GM23338 (cell line): Measurements from ENCODE around the gene IKBKG. TPM values are rescaled to one million over a fixed set of nuclear protein-coding genes. Genes with fewer than 3 reads are reported as not detected.
A peak's percentile ranks its signal among the peaks of the same experiment; 100 is the strongest.
"Not testable (repeated sequence)": the region's sequence is repeated elsewhere in the genome, so short reads cannot be mapped to it uniquely, and the experiment has no call there.

Source experiments
- ATAC-seq: fragments of 200-7000 bp; cut with Tn5 transposase; 3 replicates; pipeline ENCODE4 v1.9.1; 2020
- DNase-seq: peaks from one replicate; pipeline ENCODE4 v3.0.0-alpha.2; 2015; ENCODE audit warnings: low spot score
- H2AFZ ChIP-seq: fragments of 200-600 bp; sonication (generic); 2 replicates; pipeline ENCODE4 v1.8.0; 2016; ENCODE audit warnings: antibody characterized with exemption, mild to moderate bottlenecking, moderate library complexity
- H3F3A ChIP-seq: fragments of 200-600 bp; sonication (generic); replicated peaks from 2 replicates; pipeline ENCODE4 v1.8.0; 2017; ENCODE audit warnings: antibody characterized with exemption, mixed run types, low read depth
- H3K27ac ChIP-seq: fragments of 200-600 bp; sonication (generic); 2 replicates; pipeline ENCODE4 v1.6.1; 2016; ENCODE audit warnings: low read depth
- H3K27me3 ChIP-seq: fragments of 200-600 bp; sonication (generic); 2 replicates; pipeline ENCODE4 v1.8.0; 2016; ENCODE audit warnings: mild to moderate bottlenecking, mixed run types, moderate library complexity; ENCODE audit not compliant: insufficient read depth
- H3K36me3 ChIP-seq: fragments of 200-600 bp; sonication (generic); 2 replicates; pipeline ENCODE4 v1.8.0; 2016; ENCODE audit warnings: mild to moderate bottlenecking; ENCODE audit not compliant: insufficient read depth
- H3K4me1 ChIP-seq: fragments of 200-600 bp; sonication (generic); 2 replicates; pipeline ENCODE4 v1.8.0; 2016; ENCODE audit warnings: mild to moderate bottlenecking, moderate library complexity; ENCODE audit not compliant: insufficient read depth
- H3K4me2 ChIP-seq: fragments of 200-600 bp; sonication (generic); 2 replicates; pipeline ENCODE4 v1.7.1; 2017; ENCODE audit warnings: mixed run types
- H3K4me3 ChIP-seq: fragments of 200-600 bp; sonication (generic); 2 replicates; pipeline ENCODE4 v1.6.1; 2016; ENCODE audit warnings: mixed run types
- H3K79me2 ChIP-seq: fragments of 200-600 bp; sonication (generic); replicated peaks from 2 replicates; pipeline ENCODE4 v1.8.0; 2017; ENCODE audit warnings: mild to moderate bottlenecking; ENCODE audit not compliant: insufficient read depth
- H3K9me2 ChIP-seq: fragments of 200-600 bp; sonication (generic); 2 replicates; pipeline ENCODE4 v1.8.0; 2017; ENCODE audit not compliant: insufficient read depth
- H4K20me1 ChIP-seq: fragments of 200-600 bp; sonication (generic); replicated peaks from 2 replicates; pipeline ENCODE4 v1.8.0; 2017; ENCODE audit warnings: mild to moderate bottlenecking; ENCODE audit not compliant: insufficient read depth
- H3K27ac Mint-ChIP-seq: 2 replicates; pipeline ENCODE4 v1.8.0; 2020; ENCODE audit warnings: inconsistent platforms, mild to moderate bottlenecking, moderate library complexity, mixed read lengths
- H3K27me3 Mint-ChIP-seq: 3 replicates; pipeline ENCODE4 v1.8.0; 2022; ENCODE audit warnings: low read depth, mild to moderate bottlenecking, moderate library complexity, mixed read lengths, inconsistent platforms; ENCODE audit not compliant: insufficient read depth, poor library complexity
- H3K36me3 Mint-ChIP-seq: 3 replicates; pipeline ENCODE4 v1.8.0; 2021; ENCODE audit warnings: low read depth, mild to moderate bottlenecking, inconsistent platforms, moderate library complexity, mixed read lengths
- H3K4me1 Mint-ChIP-seq: 3 replicates; pipeline ENCODE4 v1.8.0; 2020; ENCODE audit warnings: mild to moderate bottlenecking, inconsistent platforms, mixed read lengths
- H3K4me3 Mint-ChIP-seq: 3 replicates; pipeline ENCODE4 v1.8.0; 2021; ENCODE audit warnings: moderate library complexity, mild to moderate bottlenecking, inconsistent platforms, mixed read lengths
- H3K9me3 Mint-ChIP-seq: 3 replicates; pipeline ENCODE4 v1.8.0; 2020; ENCODE audit warnings: moderate library complexity, mild to moderate bottlenecking, inconsistent platforms, mixed read lengths
- CREB1 ChIP-seq: fragments of 250-450 bp; sonication (Bioruptor Pico); IDR thresholded peaks from 2 replicates; pipeline ENCODE4 v1.5.0; 2020; ENCODE audit warnings: low read depth, mild to moderate bottlenecking, moderate library complexity
- EZH2 ChIP-seq: fragments of 200-600 bp; sonication (generic); IDR thresholded peaks from one replicate; pipeline ENCODE4 v1.8.0; 2017; ENCODE audit warnings: antibody characterized with exemption, mild to moderate bottlenecking, low read depth; ENCODE audit not compliant: unreplicated experiment
- EZH2phosphoT487 ChIP-seq: fragments of 200-600 bp; sonication (generic); IDR thresholded peaks from one replicate; pipeline ENCODE4 v1.8.1; 2018; ENCODE audit warnings: antibody characterized with exemption; ENCODE audit not compliant: unreplicated experiment
- JUNB ChIP-seq: IDR thresholded peaks from one replicate; pipeline ENCODE4 v1.6.1; 2016; ENCODE audit warnings: antibody characterized with exemption; ENCODE audit not compliant: unreplicated experiment
- NANOG ChIP-seq: IDR thresholded peaks from 2 replicates; pipeline ENCODE4 v1.6.1; 2016; ENCODE audit warnings: antibody characterized with exemption, borderline replicate concordance
- POLR2AphosphoS5 ChIP-seq: IDR thresholded peaks from 2 replicates; pipeline ENCODE4 v1.6.1; 2016; ENCODE audit warnings: antibody characterized with exemption, low read depth
- ZNF114 ChIP-seq: fragments of 250-450 bp; sonication (Bioruptor Pico); IDR thresholded peaks from 2 replicates; pipeline ENCODE4 v1.5.0; 2020; ENCODE audit warnings: mild to moderate bottlenecking, moderate library complexity
- polyA plus RNA-seq: library from polyadenylated mRNA; unstranded; fragments of >200 nt; fragmentation: Nextera tagmentation; extraction: Ambion mirVana; gene quantifications from 2 replicates; pipeline ENCODE4 v1.2.1, GENCODE V29; 2016
- total RNA-seq: library from RNA; depleted of rRNA; stranded (reverse); fragments of >200 nt; shearing (Covaris generic); gene quantifications from 2 replicates; pipeline ENCODE4 v1.2.3, GENCODE V29; 2014
- TF ChIP-seq, protein P1 (sequence below): IDR thresholded peaks from one replicate; pipeline ENCODE4 v1.6.1; 2018; ENCODE audit warnings: antibody characterized with exemption; ENCODE audit not compliant: unreplicated experiment
- TF ChIP-seq, protein P2 (sequence below), 2 experiments: fragments of 200-600 bp in 1 of 2; sonication (generic) in 1 of 2; conservative IDR thresholded peaks; 2 replicates each; pipeline versions ENCODE4 v1.5.1 to v1.6.1; 2016 to 2017; ENCODE audit warnings: antibody characterized with exemption in 2 of 2, low read depth in 2 of 2, mild to moderate bottlenecking in 2 of 2, moderate library complexity in 1 of 2

IKBKG gene
- total and polyA plus RNA-seq, 2 experiments from 2014 or later = 11.5 to 14.9 TPM

GRCh38 chrX:154539077-154539476 lies 8.3 kb upstream of the IKBKG start:
- Histone ChIP-seq H3K4me1 (no peaks in the 10 kb centered on the region), H3K27me3 (no peaks in the 10 kb centered on the region), H3F3A (no peaks in the 10 kb centered on the region), H3K36me3 (no peaks in the 10 kb centered on the region), H3K4me3 (no peak overlapping the region), H3K4me2 (no peak overlapping the region), H3K27ac (no peak overlapping the region), H4K20me1 (no peaks in the 10 kb centered on the region), H2AFZ (no peak overlapping the region), H3K79me2 (no peaks in the 10 kb centered on the region), H3K9me2 (no peaks in the 10 kb centered on the region)
- TF ChIP-seq ZNF114 (CRISPR knock-in tag) (no peak), POLR2AphosphoS5 (no peak), NANOG (no peak), EZH2phosphoT487 (no peak), CREB1 (CRISPR knock-in tag) (no peak), JUNB (no peak), EZH2 (no peak)
- TF ChIP-seq, protein P1, sequence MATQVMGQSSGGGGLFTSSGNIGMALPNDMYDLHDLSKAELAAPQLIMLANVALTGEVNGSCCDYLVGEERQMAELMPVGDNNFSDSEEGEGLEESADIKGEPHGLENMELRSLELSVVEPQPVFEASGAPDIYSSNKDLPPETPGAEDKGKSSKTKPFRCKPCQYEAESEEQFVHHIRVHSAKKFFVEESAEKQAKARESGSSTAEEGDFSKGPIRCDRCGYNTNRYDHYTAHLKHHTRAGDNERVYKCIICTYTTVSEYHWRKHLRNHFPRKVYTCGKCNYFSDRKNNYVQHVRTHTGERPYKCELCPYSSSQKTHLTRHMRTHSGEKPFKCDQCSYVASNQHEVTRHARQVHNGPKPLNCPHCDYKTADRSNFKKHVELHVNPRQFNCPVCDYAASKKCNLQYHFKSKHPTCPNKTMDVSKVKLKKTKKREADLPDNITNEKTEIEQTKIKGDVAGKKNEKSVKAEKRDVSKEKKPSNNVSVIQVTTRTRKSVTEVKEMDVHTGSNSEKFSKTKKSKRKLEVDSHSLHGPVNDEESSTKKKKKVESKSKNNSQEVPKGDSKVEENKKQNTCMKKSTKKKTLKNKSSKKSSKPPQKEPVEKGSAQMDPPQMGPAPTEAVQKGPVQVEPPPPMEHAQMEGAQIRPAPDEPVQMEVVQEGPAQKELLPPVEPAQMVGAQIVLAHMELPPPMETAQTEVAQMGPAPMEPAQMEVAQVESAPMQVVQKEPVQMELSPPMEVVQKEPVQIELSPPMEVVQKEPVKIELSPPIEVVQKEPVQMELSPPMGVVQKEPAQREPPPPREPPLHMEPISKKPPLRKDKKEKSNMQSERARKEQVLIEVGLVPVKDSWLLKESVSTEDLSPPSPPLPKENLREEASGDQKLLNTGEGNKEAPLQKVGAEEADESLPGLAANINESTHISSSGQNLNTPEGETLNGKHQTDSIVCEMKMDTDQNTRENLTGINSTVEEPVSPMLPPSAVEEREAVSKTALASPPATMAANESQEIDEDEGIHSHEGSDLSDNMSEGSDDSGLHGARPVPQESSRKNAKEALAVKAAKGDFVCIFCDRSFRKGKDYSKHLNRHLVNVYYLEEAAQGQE = no peak
- TF ChIP-seq, protein P2, sequence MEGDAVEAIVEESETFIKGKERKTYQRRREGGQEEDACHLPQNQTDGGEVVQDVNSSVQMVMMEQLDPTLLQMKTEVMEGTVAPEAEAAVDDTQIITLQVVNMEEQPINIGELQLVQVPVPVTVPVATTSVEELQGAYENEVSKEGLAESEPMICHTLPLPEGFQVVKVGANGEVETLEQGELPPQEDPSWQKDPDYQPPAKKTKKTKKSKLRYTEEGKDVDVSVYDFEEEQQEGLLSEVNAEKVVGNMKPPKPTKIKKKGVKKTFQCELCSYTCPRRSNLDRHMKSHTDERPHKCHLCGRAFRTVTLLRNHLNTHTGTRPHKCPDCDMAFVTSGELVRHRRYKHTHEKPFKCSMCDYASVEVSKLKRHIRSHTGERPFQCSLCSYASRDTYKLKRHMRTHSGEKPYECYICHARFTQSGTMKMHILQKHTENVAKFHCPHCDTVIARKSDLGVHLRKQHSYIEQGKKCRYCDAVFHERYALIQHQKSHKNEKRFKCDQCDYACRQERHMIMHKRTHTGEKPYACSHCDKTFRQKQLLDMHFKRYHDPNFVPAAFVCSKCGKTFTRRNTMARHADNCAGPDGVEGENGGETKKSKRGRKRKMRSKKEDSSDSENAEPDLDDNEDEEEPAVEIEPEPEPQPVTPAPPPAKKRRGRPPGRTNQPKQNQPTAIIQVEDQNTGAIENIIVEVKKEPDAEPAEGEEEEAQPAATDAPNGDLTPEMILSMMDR (conservative IDR thresholded peaks at IDR 0.05; ENCODE audit: low read depth in 2 of 2) = no peak
- H3K27ac Mint-ChIP-seq = 0 out of 2 replicates have a peak overlapping the region, but pooled peaks have one; percentile 59
- no peaks in the 10 kb centered on the region for H3K9me3 Mint-ChIP-seq
- H3K4me1 Mint-ChIP-seq = no peaks in the 10 kb centered on the region
- DNase-seq (no peak), ATAC-seq (no peak)
- H3K4me3 Mint-ChIP-seq = no peak overlapping the region
- peaks cover 2% of the 10 kb centered on the region for H3K27me3 Mint-ChIP-seq
- peaks cover 23% of the 10 kb centered on the region for H3K36me3 Mint-ChIP-seq

GRCh38 chrX:154540365-154540764 lies 7.1 kb upstream of the IKBKG start:
- not testable (repeated sequence) for H3K4me3 Mint-ChIP-seq, H3K27ac ChIP-seq, H3K4me2 ChIP-seq, H3K27me3 ChIP-seq, H3K27me3 Mint-ChIP-seq, ATAC-seq, DNase-seq, H3K9me2 ChIP-seq, H3K9me3 Mint-ChIP-seq, H4K20me1 ChIP-seq, H3K27ac Mint-ChIP-seq, H2AFZ ChIP-seq, H3K4me3 ChIP-seq, H3K4me1 ChIP-seq, H3K36me3 ChIP-seq, H3K4me1 Mint-ChIP-seq, H3K79me2 ChIP-seq, H3F3A ChIP-seq
- H3K36me3 Mint-ChIP-seq = peaks cover 25% of the 10 kb centered on the region
